Measurements from ENCODE around the gene ZNF235.

DNA sequence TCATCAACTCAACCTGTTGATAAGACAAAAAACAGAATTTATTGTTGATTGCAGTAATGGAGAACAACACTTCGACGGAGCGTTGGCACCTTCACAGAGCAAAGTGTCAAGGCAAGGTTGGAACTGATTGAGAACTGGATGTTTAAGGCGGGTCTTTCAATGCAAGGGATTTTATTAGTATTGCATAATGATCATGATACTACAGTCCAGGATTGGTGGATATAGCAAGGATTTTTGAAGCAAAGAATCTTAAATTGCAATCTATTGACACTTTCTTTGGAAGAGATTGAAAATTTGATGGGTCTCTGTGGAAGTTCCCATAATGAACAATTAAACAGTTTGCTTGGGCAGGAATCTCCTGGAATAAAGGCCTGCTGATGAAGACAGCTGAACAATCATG is 632 bp upstream of the ZNF235 start:
- TF ChIP-seq, protein P1, sequence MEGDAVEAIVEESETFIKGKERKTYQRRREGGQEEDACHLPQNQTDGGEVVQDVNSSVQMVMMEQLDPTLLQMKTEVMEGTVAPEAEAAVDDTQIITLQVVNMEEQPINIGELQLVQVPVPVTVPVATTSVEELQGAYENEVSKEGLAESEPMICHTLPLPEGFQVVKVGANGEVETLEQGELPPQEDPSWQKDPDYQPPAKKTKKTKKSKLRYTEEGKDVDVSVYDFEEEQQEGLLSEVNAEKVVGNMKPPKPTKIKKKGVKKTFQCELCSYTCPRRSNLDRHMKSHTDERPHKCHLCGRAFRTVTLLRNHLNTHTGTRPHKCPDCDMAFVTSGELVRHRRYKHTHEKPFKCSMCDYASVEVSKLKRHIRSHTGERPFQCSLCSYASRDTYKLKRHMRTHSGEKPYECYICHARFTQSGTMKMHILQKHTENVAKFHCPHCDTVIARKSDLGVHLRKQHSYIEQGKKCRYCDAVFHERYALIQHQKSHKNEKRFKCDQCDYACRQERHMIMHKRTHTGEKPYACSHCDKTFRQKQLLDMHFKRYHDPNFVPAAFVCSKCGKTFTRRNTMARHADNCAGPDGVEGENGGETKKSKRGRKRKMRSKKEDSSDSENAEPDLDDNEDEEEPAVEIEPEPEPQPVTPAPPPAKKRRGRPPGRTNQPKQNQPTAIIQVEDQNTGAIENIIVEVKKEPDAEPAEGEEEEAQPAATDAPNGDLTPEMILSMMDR (IDR thresholded peaks at IDR 0.05), result no peak
- TF ChIP-seq POLR2A (IDR thresholded peaks at IDR 0.05), result no peak
- no peak for TF ChIP-seq POLR2AphosphoS5 (IDR thresholded peaks at IDR 0.05)

Measured in breast epithelium (tissue), 3 donors.